RKO (cell line): Measurements from ENCODE around the gene PPP1R7.

ENCODE experiments used
- DNase-seq: peaks from one replicate; pipeline ENCODE4 v3.0.0-alpha.2; 2016; ENCODE audit warnings: low spot score

Gene PPP1R7

DNA sequence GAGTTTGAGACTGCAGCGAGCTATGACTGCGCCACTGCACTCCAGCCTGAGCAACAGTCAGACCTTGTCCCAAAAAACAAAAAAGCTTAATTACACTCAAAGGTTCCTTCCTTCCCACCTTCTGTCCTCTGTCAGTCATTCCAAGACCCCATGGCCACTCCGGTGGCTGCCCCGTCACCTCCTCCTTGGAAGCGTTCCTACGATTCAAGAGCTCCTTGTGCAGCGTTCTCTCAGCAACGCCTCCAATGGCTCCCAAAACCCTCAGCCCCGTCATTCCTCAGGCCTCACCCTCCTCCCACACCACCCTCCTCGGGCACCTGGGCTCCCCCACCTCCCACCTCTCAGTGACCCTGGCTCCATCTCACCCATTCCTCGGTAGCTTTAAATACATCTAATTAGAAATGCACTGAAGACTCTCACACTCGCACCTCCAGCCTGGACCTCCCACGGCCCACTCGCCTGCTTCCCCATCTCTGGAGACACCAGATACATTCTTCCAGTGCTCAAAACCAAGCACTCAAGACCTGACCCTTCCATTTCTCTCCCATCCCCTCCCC, 9.0 kb upstream of the PPP1R7 start:
- no peak for DNase-seq

DNA sequence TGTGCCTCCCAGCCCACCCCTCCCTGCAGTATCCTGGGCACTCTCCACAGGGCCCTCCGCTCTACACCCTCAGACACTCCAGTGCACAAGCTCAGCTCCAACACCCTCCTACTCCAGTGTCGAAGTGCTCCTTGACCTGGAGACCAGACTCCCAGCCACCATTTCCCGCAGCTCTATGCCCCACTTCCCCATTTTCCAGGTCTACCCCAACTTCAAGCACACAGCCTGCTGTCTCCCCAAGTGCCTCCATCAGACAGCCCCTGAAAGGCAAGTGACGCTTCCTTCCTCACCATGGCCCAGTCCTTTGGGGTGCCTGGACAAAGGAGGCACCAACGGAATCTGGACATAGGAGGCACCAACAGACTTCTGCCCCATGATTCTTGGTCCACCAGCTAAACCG, 8.2 kb upstream of the PPP1R7 start:
- DNase-seq: no peak

DNA sequence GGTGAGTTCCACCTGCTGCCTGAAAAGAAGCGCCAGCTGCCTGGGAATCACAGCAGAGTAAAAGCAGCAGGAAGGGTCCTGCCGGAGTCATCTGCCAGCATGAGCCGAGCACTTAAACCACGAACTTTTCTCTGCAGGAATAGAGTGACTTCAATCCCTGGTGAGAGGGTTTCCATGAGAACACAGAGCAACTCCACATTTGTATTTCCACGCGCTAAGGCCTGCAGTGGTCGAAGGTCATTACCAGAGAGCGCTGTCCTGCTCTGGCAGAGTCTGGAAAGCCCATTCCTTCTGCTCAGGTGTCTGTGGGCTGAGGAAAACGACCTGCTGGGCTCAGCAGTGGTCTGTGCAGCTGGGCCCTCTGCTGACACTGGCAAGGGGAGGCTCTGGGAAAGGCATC, 7.7 kb upstream of the PPP1R7 start:
- no peak for DNase-seq

DNA sequence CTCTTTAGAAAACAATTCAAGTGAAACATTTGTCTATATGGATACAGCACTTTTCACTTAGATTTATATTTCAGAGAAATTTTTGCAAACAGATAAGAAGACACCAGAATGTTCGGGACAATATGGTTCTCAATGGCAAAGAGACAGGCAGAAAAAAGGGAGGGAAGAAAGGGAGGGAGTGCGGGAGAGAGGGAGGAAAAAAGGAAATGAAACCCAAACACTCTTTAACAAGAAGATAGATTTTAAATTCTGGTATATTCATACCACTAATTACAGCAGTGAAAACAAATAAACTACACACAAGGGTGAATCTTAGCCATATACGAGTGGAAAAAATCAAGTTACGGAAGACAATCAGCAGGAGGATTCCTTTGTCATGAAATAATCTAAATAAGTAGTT, 4.0 kb upstream of the PPP1R7 start:
- no peak for DNase-seq

DNA sequence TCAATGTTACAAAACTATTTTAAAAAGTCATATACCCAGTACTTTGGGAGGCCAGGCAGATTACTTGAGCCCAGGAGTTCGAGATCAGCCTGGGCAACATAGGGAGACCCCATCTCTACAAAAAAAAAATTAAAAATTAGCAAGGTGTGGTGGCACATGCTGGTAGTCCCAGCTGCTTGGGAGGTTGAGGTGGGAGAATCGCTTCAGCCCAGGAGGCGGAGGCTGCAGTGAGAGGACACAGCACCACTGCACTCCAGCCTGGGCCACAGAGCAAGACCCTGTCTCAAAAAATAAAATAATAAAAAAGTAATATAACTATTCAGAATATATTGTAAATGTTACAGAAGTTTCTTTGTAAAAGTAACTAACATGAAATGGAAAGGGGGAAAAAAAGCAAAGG, 2.9 kb upstream of the PPP1R7 start:
- DNase-seq: no peak

DNA sequence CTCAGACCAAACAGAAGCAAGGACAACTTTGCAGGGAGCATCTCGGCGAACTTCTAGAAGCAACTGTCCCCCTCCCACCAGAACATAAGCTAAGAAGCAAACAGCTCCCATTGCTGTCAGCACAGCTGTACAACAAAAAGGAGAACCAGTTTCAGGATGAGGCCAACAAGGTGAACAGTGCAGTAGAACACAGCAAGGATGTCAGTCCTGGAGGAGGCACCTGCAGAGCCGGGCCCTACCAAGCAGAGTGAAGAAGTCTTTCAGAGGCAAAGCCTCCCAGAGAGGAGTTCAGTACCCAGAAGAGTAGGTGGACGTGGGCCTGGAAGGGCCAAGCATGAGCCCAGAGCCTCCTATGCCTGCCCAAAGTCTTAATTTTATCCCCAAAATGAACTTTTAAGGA, 2.0 kb upstream of the PPP1R7 start:
- DNase-seq: peak; percentile 10

DNA sequence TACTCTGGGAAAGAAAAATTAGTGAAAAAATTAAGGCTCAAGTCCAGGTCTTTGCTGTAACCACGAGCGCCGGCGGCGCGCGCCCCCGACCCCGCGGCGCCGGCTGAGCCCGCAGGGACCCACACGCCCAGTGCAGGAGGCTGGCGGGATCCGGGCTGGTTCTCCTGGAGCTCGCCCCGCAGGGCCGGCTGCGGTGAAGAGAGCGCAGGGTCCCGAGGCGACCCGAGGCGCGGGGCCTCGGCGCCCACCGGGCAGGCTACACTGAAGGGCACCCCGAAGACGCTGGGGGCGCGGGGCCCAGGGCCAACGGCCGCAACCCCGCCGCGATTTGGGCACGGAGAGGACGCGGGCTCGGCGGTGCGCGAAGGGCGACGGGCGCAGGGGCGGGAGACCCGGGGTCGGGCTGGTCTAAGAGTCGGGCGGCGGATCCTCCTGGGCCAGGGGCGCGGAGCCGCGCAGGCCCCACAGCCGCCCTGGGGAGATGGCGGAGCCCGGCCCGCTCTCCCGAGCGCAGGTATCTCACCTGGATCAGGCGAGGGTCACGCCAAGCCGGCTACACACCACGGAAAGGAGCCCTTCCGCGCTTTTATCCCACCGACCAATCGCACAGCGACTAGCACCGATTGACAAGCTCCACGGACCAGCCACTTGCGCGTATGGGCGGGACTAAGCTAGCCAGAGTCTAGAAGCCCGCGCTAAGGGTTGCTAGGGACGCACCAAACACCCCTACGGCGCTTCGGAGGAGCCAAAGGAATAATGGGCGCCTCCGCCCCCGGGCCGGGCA, 1.2 kb upstream of the PPP1R7 start, which contains the start of gene PASK:
TSS of gene PASK (minus strand) at position 582 of the 784 bp plus-strand sequence. CDS start 6,440 bp downstream, outside the sequence.
- peak; percentile 98 for DNase-seq

DNA sequence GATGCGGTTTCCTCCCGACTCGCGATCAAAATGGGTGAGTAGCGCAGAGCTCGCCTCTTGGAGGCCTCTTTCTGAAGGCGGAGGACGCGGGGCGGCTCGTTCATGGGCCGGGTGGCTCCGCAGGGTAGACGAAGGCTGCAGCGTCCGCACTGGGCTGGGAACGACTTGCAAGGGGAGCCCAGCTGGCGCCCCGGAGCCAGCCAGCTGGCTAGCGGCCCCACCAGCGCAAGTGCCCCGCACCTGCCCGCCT, 667 bp upstream of the PPP1R7 start:
- DNase-seq: no peak

DNA sequence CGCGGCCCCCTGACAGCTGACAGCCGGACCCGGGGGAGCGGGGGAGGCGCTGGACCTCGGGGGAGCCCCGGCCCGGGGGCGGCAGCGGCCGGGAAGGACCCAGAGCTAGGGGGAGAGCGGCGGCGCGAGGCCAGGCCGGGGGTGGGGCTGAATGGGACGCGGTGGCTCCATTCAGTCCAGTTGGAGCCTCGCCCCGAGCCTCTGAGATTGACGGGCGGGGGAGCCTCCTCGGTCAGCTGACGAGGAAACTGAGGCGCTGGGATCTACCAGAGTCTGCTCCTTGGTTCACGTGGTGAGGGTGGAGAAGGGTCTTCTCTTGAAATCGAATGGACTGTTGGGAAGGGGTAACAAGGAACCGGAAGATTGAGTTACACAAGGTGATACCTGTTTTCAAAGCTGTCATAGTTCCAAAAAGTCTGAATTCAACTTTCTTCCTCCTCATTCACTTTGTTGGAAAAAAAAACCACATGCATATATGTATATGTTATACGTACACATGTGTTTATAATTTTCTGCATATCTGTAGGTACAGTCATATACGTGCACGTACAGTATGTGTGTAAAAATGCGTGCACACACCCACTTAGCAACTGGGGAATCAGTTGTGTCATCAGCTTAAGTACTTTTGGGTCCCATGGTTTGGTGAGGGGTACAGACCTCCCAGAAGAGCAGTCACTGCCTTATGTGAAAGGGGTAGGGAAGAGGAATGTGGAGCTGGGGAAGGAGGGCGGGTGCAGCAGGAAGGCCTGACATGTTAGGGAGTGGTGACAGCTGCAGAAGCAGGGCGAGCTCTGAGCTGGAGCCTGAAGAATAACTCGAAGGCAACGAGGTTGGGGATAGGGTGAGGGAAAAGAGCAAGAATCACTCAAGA, 628 bp downstream of the PPP1R7 start:
- peak; percentile 38 for DNase-seq

DNA sequence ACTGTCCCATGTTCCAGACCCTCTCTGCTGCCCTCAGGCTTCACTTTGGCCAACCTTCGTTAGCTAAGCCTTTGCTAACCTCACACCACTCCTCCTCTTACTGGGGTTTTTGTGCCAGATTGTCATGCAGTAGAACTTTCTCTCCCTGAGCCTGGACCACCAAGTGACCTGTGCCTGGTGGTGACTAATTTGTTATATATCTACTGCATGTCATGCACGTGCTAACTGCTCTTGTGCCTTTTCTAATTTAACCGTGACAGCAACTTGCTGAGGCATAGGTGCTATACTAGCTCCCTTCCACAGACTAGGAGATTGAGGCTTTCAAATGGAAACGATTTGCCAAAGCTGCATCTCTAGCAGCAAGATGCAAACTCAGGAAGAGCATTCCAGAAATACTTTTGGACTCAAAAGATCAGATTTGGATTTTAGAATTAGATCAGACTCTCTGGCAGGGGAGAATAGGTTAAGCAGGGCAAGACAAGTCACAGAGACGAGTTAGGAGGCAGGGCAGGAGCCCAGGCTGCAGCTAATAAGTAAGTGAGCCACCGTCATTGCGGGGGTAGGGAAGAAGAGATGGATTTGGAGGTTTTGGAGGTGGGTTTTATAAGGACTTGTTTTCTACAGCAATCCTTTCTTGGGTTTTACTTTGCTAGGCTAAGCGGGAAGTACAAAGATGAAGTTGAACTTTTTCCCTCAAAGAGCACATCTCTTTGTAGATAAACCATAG, 1.8 kb downstream of the PPP1R7 start:
- DNase-seq: no peak

DNA sequence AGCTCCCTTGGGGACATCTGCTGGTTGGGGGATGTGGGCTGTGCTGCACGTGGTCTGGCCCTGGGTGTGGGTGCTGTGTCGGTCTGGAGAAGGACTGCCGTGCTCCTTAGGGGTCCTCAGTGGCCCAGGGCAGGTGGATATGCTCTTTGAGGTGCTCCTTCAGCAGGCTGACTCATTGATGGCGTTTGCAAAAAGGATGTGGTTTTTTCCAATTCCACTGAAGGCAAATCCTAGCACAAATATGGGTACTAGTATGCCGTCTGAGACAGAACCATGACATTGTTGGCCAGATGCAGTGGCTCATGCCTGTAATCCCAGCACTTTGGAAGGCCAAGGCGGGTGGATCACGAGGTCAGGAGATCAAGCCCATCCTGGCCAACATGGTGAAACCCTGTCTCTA, 3.3 kb downstream of the PPP1R7 start:
- DNase-seq: no peak

DNA sequence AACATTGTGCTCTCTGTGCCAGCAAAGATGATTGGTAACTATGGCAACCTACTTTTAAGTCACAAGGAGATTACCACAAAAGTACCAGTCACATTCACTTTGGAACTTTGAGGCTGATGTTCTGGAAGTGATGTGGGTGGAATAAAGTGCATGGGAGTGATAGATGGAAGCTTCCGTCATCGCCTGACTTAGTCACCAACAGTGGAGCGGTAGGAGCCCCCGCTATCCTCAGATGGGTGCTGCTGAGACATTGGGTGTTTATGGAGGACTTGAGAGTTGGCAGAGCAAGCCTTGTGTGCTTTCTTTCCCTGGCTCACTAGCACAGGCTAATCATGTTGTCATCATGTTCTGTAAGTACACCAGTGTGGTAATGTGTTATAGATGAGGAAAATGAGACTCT, 4.6 kb downstream of the PPP1R7 start:
- DNase-seq: peak; percentile 21

DNA sequence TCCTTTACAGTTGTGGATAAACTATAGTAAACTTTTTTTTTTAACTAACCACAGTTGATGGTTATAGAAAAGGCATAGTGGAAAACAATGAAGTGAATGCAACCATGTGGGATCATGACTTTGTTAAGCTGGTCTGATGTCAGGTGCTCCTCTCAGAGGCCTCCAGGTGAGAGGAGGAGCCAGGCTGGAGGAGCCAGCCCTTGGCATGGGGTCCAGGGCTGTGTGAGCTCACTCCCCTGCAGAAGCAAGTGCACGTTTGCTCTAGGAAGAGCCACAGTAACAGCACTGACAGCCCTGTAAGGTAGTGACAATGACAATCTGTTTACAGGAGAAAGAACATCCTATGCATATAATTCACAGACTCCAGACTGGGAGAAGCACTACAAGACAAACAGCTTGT, 5.7 kb downstream of the PPP1R7 start:
- DNase-seq: no peak

DNA sequence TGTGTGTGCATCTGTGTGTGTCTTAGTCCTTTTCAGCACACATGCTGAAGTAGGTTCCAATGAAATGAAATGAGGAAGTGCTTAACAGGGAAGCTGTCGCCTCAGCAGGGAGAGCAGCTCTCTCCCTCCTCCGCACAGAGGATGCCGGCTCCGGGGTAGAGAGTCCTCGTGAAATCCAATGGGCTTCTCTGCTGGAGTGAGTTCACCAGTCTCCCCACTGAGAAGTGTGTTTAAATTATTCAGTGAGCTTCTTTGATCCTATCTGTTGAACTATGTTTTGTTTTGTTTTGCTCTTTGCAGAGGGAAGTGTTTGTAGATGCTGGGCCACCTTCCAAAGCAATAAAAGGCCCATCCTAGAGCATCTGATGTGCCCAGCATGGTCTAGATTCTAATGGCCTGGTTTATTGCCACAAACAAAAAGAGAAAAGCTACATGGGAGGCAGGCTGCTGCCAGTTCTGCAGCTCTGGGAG, 6.7 kb downstream of the PPP1R7 start:
- DNase-seq: no peak

DNA sequence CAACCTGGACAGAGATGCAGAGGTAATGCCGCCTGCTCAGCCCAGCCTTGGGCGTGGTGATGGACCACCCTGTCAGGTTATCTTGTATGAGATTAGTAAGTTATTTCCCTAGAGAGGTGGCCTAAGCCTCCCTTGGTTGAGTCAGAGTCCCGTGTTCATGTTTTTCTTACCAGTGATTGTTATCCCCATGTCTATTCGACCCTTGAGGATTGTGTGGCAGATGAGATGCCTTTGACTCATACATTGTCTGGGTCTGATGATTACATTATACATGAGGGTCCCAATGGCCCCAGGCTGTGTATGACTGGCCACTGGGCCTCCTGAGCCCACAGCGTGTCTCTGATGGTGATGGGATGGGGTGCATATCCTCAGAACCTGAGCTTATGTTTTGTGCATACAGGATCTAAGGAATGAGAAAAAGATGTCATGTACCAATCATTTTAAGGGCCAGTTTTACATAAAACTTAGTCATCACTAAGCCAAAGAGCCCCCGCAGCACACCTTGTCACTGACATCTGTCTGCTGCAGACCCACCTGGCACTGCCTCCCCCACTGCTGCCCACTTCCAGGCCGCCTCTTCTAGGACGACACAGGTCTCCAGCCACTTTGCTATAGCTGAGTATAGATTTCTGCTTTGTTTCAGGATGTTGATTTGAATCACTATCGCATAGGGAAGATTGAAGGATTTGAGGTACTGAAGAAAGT, 7.7 kb downstream of the PPP1R7 start:
- DNase-seq: no peak

DNA sequence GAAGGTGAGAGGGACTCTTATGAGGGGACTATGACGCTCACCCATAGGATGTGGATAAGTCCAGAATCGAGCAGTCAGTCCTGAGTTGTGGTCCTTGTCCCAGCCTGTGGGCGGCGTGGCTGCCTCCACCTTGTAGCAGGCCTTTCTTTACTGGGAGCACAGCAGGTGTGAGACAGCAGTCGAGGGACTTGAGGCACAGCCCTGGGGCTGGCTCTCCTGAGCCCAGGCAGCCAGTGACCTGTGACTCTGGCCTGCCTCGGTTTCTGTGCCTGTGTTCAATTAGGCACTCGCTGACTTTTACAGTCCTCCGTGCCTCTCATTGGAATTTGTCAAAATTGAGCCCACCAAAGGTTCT, 8.3 kb downstream of the PPP1R7 start:
- DNase-seq: no peak

DNA sequence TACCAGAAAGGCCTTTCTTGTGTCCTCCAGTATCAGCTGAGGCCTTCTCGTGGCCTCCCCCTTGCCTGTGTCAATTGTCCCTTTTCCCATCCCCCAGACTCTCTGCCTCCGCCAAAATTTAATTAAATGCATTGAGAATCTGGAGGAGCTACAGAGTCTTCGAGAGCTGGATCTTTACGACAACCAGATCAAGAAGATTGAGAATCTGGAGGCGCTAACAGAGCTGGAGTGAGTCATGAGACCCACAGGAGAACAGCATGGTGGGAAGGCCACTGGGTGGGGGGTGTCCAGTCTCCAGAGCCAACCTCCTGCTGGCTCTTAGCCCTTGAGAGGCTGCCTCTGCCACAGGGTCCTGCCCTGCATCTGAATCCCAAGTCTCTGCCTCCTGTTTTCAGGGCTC, 8.8 kb downstream of the PPP1R7 start:
- no peak for DNase-seq

DNA sequence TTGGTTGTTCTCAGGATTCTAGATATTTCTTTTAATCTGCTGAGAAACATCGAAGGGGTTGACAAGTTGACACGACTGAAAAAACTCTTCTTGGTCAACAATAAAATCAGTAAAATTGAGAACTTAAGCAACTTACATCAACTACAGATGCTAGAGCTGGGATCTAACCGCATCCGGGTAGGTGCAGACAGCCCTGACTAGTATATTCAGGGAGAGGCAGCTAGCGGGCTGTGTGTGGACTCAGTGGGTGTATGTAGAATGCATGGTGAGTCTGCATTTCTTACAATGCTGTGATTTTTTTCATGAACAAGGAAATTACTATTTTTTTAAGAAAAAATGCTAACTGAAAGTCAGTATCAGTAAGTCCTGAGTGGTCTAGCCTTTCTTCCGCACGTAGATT, 10.1 kb downstream of the PPP1R7 start:
- DNase-seq: no peak

DNA sequence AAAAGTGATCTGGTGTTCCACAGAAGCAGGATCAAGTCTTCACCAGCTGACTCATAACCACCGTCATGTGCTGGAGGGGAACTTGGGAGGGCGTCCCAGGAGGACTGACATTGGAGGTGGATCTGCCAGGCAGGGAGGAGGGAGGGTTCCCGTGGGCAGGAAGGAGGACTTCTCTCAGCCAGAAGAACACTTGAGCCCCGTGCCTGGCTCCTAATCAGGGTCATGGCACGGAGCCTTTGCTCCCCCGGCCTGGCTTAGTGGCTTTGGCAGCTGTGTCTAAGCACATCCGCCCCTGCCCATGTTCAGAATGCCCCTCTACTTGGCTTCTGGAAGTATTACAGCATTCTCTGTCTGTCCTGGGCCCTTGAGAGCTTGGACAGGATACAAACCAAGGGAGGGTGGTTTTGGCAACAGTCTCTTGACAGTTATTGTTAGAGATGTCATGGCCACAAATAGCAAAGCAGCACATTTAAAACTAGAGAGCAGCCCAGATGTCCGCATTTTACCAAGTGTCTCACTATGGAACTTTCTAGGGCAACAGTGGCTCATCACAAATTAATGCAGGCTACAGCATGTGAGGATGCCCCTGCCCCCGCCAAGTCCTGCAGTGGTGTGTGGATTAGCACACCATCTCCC, 11.5 kb downstream of the PPP1R7 start:
- DNase-seq: no peak

DNA sequence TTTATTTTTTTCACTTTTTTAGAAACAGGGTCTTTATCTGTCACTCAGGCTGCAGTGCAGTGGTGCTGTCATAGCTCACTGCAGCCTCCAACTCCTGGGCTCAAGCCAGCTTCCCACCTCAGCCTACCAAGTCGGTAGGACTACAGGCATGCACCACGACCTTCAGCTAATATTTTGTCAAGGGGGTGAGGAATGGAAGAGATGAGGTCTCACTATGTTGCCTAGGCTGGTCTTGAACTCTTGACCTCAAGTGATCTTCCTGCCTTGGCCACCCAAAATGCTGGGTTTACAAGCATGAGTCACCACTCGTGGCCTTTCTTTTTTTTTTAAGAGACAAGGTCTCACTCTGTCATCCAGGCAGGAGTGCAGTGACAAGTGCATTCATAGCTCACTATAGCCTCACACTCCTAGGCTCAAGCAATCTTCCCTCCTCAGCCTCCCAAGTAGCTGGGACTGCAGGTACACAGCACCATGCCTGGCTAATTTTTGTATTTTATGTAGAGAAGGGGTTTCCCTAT, 13.4 kb downstream of the PPP1R7 start:
- peak; percentile 18 for DNase-seq

DNA sequence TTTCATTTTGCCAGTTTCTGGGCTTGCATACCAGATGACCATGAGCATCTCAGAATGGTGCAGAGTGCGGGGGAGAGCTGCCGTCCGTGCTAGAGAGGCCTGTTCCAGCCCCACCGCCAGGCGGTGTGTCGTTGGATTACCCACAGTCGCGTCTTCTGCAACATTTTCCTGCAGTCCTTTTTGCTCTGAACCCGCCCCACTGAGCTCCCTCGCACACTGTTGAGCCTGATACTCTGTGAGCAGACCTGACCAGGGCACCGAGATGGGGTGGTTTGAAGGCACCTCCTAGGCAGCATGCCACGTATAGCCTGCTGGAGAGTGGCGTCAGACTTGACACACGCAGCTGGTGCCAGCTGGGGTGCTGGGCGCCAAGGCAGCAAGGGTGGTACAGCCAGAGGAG, 18.1 kb downstream of the PPP1R7 start:
- DNase-seq: no peak
